ENCODE results near the gene CENPN. TPM values are rescaled to one million over a fixed set of nuclear protein-coding genes. Genes with fewer than 3 reads are reported as not detected.

Gene CENPN
- total and polyA plus RNA-seq, 2 of the 13 experiments (the other 11 are each of a cell fraction or from before 2014, with no cell fraction given), result 29.7 to 129 TPM

GRCh38 chr16:80991792-80992430 lies 15.1 kb upstream of the CENPN start (continued):
- peak; percentile 57; the same call in 1 of the 2 replicates for TF ChIP-seq ZBTB43 (CRISPR knock-in tag; conservative IDR thresholded peaks at IDR 0.05)
- TF ChIP-seq NFYB (CRISPR knock-in tag; IDR thresholded peaks at IDR 0.05), result no peak
- TF ChIP-seq HDAC2 (CRISPR knock-in tag; IDR thresholded peaks at IDR 0.05), result peak; percentile 46; the same call in 1 of the 2 replicates
- TF ChIP-seq MIXL1 (CRISPR knock-in tag; IDR thresholded peaks at IDR 0.05), result peak; percentile 65; the same call in 1 of the 2 replicates
- no peak for TF ChIP-seq THAP9 (CRISPR knock-in tag; IDR thresholded peaks at IDR 0.05; ENCODE audit: borderline replicate concordance)
- TF ChIP-seq EP300 (IDR thresholded peaks at IDR 0.05; ENCODE audit: low read depth in 2 of 2, low read length in 2 of 2), result peak in 1 of 2 experiments; percentile 85; a peak in 2 of 4 replicates
- TF ChIP-seq EP300 (CRISPR knock-in tag; IDR thresholded peaks at IDR 0.05; ENCODE audit: borderline replicate concordance), result no peak
- peak; percentile 38; the same call in 1 of the 2 replicates for TF ChIP-seq TARDBP (CRISPR knock-in tag; IDR thresholded peaks at IDR 0.05)
- no peak for TF ChIP-seq SMAD9 (CRISPR knock-in tag; IDR thresholded peaks at IDR 0.05)
- TF ChIP-seq MXD3 (CRISPR knock-in tag; IDR thresholded peaks at IDR 0.05), result no peak
- TF ChIP-seq ZNF441 (CRISPR knock-in tag; IDR thresholded peaks at IDR 0.05; ENCODE audit: borderline replicate concordance), result no peak
- no peak for TF ChIP-seq ZNF768 (CRISPR knock-in tag; IDR thresholded peaks at IDR 0.05)
- TF ChIP-seq RNF219 (CRISPR knock-in tag; IDR thresholded peaks at IDR 0.05), result no peak
- peak; percentile 83 for TF ChIP-seq ARID5B (CRISPR knock-in tag; IDR thresholded peaks at IDR 0.05)
- no peak for TF ChIP-seq ZNF232 (CRISPR knock-in tag; IDR thresholded peaks at IDR 0.05; ENCODE audit: borderline replicate concordance)
- TF ChIP-seq ZNF331 (CRISPR knock-in tag; IDR thresholded peaks at IDR 0.05), result no peak
- TF ChIP-seq NCOA2 (CRISPR knock-in tag; IDR thresholded peaks at IDR 0.05), result peak; percentile 76

Measured in HepG2 (cell line).